Activated effector memory CD4-positive, alpha-beta T cell treated with anti-CD3 and anti-CD28 coated beads, Interleukin-2, amount 50 U/mL, for 16 hours (primary cell): ENCODE results near the gene UNC93A.
"Not testable (repeated sequence)": the region's sequence is repeated elsewhere in the genome, so short reads cannot be mapped to it uniquely, and the experiment has no call there.

Experiments
- DNase-seq: peaks from one replicate; pipeline ENCODE4 v3.0.0-alpha.2; 2020

Gene UNC93A

GRCh38 chr6:167272151-167272550 is 19.0 kb upstream of the UNC93A start:
- DNase-seq, result no peak

DNA sequence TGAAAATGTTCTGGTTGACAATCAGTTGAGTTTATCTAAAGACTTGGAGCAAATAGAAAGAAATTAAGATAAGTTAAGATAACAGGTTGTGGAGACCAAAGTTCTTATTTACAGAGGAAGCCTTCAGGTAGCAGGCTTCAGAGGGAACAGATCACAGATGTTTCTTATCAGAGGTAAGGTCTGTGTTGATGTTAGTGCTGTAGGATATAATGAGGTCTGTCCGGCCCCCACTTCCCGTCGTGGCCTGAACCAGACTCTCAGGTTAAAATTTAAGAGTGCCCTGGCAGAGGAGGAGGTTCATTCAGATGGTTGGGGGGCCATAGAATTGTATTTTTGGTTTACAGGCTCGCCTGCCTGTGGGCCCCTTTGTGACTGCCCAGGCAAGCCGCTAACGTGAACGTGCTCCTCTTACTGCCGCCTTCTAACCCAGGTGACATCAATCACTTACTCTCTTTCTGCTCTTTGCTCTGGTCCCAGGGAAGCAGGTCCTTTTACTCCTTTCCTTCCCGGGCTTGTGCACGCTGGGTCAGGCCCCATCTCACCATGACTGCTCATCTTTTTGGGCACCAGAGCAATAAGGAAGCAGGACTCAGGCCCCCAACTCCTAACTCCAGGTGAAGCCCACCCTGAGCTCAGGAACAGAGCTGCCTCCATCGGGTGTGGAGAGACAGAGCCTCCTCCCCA is 18.3 kb upstream of the UNC93A start:
- no peak for DNase-seq

- no peak for DNase-seq
Observed at GRCh38 chr6:167274270-167274669, 16.8 kb upstream of the UNC93A start.

- DNase-seq, result no peak
Observed at GRCh38 chr6:167275001-167275400, 16.1 kb upstream of the UNC93A start.

DNA sequence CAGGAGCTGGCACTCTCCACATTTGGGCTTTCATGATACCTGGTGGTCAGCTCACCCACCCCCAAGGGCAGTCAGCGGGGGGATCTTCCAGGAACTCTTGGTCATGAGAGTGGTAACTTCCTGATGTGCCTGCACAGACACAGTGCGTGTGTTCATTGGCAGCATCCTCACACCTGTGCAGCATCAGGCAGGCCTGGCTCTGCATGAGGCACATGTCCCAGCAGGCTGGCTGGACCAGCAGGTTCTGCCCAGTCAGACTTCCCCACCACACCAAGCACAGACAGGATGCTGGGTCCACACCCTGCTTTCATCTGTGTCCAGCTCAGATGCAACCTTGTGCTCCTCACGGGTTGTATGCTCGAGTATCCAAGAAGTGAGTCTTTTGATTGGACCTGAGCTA is 15.7 kb upstream of the UNC93A start:
- DNase-seq, result no peak

GRCh38 chr6:167276772-167277533 is 14.2 kb upstream of the UNC93A start:
- no peak for DNase-seq

DNA sequence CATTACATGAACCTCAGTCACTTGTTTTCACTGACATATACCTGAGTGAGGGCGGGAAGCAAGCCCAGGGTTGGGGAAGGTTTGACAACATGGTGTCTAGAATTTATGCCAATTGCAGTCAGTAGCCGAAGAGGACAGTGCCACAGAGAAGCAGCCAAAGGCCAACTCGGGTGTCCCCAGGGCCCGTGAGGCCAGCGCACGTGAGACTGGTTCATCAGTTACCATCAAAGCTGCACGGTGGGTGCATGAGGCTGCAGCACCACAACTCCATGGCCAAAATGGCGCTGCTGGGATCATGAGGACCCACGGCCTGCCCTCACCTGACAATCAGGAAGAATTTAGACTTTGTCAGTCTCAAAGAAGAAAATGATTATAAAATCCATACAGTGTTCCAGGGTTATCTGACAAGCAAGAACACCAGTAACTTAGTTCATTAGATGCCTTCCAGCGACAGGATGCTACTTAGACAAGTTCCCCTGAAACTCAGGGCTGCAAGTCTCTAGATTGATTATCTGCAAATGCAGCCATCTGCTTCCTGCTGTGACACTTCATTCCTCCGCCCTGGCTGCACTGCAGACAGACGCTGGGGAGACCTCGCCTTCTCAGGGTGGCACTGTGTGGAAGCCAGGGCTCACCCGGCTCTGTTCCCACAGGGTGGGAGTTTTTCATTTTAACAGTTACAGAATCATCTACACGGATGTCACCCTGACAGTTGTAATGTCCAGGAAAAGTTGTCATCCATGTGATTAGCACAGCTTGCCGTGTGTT is 12.8 kb upstream of the UNC93A start:
- not testable (repeated sequence) for DNase-seq

- DNase-seq, result no peak
Observed at GRCh38 chr6:167279766-167280446, 11.2 kb upstream of the UNC93A start.

DNA sequence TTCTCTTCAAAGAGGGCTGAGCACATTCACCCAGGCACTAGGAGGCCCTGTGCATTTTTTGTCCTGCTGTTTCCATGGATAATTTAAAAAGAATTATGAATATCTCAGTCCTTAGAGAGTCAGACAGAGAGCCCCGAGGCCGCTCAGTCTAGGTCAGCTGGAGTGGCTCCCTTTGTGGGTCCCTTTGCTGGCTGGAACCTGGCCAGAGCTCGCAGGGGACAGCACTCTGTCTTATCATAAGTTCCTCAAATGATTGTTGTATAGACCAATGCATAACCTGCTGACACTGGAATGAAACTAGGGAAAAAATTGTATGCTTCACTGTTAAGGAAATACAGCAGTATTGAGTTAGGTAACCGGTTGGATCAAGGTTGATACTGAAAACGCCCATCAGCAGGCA is 10.6 kb upstream of the UNC93A start:
- DNase-seq, result not testable (repeated sequence)

DNA sequence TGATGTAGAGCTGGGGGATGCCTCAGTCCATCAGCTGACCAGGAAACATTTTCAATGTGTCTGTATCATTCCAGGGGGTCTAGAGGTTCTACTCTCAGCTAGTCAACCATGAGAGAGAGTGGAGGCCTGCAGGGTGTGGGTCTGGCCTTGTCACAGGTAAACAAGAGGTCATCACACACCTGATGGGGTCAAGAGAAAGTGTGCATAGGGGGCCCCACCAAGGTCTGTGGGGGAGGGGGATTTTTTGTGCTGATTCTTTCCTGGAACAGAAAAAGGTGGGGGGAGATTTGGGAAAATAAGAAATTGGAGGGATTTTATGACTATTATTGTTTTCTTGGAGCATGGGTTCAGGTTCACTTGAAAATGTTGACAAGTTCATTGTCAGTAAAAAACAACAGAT is 8.9 kb upstream of the UNC93A start:
- no peak for DNase-seq

DNA sequence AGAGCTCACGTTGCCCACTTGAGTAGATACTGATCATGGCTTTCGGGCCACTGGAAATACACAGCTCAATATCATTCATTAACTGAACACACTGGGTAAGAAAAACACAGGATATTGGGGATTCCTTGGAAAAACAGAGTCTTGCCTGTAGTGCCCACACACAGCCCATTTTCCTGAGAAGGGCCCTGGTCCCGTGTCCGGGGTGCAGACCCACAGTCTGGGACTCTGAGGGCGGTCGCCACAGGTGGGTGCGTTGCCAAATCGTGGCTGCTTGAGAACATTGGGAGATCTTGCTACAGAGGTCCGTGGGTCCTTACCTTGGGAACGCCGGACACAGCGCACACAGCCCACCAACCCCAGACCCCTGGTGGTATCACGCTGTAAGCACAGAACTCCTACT is 6.5 kb upstream of the UNC93A start:
- not testable (repeated sequence) for DNase-seq

DNA sequence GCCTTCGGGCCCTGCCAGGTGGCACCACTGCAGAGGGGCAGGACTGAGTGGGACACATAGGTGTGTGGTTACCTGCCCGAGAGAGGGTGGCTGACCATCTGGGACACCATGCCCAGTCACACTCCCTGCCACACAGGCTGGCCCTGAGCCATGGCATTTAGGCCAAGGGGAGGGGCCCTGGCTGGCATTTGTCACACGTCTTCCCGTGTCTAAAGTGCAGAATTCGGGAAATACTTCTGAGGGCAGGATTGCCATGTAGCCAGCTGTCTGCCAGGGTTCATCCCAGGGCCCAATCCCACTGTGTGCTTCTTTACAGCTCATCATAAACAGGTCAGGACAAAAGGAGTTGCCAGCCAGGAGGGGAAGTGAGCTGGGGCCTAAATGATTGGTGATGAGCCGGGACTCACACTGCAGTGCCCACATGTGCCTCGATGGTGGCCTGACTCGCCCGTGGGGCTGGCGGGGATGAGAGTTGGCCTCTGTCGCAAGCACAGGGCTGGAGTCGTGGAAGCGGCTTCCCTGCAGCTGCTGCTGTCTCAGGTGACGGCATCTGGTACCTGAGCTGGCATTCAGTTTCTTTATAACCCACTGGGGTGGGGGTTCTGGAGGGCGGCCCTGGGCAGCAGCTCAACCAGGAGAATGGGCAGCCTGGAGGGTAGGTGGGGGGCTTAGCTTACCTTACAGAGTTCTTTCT is 5.9 kb upstream of the UNC93A start:
- no peak for DNase-seq

DNA sequence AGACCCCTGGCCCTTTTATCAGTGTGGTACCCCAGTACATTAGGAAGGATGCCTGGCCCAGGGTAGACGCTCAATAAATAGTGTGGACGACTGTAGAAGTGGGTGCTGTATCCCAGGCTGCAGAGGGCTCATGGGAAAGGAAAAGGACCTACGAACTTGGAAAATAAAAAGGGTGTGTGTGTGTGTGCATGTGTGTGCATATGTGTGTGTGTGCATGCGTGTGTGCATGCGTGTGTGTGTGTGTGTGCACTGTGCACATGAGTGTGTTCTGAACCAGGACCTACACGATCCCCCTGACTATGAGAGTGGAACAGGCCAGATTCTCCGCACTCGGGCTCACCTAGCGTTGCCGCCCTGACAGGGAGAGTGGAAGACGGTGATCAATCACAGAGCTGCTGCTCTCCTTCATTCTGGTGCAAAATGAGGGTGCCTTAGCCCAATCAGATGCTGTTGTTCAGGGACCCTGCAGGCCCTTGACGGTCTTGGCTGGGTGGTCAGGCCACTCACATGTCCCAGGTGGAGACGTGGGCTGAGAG is 3.5 kb upstream of the UNC93A start:
- no peak for DNase-seq

- not testable (repeated sequence) for DNase-seq
Observed at GRCh38 chr6:167288591-167289225, 2.4 kb upstream of the UNC93A start.

- DNase-seq, result not testable (repeated sequence)
Observed at GRCh38 chr6:167289291-167289690, 1.8 kb upstream of the UNC93A start.

- no peak for DNase-seq
Observed at GRCh38 chr6:167291623-167292300, 647 bp downstream of the UNC93A start.

DNA sequence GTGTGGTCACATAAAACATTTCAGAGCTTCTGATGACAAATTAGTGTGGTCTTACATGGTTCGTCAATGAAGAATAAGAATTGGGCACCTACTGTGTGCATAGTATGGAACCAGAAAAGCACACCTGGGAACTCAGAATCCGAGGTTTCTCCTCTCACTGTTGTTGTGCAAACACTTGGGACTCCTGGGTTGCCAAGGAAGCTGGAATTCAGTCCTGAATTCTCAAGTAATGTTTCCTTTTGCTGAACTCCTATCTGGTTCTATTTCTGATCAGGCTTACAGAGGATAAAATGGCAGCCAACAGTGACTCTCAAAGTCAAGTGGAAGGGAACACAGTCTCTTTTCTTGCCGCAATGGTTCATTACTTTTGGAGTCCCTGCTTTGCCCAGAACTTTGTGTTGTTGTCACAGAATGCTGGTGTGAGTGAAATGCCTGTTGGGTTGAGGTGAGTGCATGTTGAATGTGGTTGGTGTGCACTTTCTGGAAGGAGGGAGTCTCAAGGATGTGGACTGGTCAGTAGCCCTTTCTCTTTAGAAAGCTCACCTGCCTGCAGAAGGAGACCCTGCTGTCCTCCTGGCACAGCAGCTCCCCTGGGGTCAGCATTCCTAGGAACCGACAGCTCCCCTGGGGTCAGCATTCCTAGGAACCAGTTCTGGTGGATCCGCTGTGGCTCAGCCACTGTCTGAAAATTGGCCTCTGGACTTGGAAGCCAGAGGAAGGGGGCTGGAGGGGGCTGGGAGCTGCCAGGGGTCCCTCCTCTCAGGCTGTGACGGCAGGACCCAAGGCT is 1.4 kb downstream of the UNC93A start:
- no peak for DNase-seq

DNA sequence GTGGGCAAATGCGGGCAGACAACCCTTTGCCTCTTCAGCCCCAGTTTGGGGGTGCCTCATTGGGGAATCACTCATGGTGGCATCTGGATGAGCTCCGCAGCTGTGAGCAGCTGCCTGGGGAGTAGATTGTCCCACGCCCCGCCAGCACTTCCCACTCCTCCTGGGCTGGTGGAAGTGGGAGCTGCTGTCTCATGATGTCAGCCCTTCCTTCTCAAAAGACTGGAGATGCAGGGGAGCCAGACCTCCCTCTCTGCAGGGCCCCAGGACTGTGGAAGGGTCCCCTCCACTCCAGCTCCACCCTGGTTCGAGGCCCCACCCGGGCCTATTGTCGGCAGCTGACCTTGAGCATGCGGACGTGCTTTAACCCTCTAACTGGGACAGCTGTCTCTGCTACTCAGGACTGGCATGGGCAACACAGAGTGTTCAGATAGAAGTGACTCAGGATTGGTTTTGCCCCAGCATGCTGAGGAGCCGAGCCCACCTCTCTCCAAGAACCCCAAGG is 2.0 kb downstream of the UNC93A start:
- no peak for DNase-seq

DNA sequence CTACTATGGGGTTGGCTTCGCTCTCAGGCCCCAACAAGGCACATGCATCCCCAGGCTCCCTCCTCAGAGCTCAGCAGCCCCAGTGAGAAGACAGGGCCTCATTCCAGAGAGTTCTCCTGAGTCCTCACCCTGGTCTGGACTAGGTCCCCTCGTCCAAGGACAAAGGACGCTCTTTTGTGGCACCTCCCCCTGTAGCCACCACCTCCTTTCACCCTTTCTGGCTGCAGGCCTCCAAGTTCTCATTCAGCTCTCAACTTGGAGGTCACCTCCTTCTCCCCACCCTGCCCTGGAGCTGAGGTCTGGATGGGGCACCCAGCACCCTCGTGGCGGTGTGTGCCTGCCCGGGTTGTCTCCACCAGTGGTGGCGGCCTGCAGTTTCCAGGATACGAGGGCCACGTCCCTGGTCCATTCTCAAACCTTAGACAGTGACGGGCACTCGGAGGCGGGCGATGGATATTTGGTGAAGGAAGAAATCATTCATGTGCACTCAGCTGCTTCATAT is 2.5 kb downstream of the UNC93A start:
- DNase-seq, result no peak

DNA sequence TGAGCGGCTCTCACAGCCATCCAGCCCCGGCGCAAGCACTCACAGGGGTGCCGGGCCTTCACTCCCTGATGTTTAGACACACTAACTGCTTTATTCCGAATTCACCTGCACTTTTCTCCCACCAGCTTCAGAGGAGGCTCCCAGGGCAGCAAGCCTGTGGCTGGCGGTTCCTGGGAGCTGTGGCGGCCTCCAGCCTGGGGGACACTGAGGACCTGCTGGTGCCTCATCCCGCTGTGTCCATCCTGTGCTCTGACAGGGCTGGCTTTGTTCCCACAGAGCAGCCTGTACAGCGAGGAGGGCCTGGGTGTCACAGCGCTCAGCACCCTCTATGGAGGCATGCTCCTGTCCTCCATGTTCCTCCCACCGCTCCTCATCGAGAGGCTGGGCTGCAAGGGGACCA is 3.1 kb downstream of the UNC93A start:
- DNase-seq, result no peak
